ENCODE results near the gene RPL26. TPM values are rescaled to one million over a fixed set of nuclear protein-coding genes. Genes with fewer than 3 reads are reported as not detected.

The RPL26 gene
- total RNA-seq, 2 experiments from 2014 or later = 3,141 to 3,176 TPM

- intact Hi-C loops (cut with micrococcal nuclease) = no loop called here
- peaks cover 14% of the 10 kb centered on the region for H3K4me1 Mint-ChIP-seq (ENCODE audit: low read depth)
- H3K27me3 Mint-ChIP-seq = no peaks in the 10 kb centered on the region
- no peak overlapping the region for H3K4me3 Mint-ChIP-seq
- TF ChIP-seq, protein P1, sequence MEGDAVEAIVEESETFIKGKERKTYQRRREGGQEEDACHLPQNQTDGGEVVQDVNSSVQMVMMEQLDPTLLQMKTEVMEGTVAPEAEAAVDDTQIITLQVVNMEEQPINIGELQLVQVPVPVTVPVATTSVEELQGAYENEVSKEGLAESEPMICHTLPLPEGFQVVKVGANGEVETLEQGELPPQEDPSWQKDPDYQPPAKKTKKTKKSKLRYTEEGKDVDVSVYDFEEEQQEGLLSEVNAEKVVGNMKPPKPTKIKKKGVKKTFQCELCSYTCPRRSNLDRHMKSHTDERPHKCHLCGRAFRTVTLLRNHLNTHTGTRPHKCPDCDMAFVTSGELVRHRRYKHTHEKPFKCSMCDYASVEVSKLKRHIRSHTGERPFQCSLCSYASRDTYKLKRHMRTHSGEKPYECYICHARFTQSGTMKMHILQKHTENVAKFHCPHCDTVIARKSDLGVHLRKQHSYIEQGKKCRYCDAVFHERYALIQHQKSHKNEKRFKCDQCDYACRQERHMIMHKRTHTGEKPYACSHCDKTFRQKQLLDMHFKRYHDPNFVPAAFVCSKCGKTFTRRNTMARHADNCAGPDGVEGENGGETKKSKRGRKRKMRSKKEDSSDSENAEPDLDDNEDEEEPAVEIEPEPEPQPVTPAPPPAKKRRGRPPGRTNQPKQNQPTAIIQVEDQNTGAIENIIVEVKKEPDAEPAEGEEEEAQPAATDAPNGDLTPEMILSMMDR (IDR thresholded peaks at IDR 0.05) = no peak
- DNase-seq (no peak), ATAC-seq (no peak)
- POLR2A ChIA-PET = interaction anchor here (3.0 kb wide), 1 partner anchor 10 kb away, joined by 12 read pairs; no protein-coding TSS in a partner anchor
- no peaks in the 10 kb centered on the region for H3K9me3 Mint-ChIP-seq
- CTCF ChIA-PET = no interaction called here
- no peak overlapping the region for H3K27ac Mint-ChIP-seq
- H3K36me3 Mint-ChIP-seq (ENCODE audit: low read depth) = peaks cover 24% of the 10 kb centered on the region
Observed at GRCh38 chr17:8371786-8372185, 11.2 kb downstream of the RPL26 start.

DNA sequence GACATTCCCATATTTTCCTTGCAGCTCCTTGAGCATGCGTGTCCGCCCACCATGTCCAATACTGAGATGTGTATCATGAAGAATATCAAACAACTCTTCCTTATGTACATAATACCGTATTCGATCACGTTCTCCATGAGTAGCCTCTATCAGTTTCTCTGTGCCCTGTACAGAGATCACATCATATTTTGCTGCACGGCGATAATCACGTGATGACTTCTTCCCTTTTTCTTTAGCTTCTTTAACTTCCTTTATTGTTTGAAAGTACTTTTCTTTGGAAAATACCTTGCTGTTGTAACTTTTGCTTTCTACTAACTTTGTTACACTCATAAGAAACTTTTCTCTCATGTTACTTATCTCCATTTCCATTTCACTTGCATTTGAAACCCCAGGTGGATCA is 13.0 kb downstream of the RPL26 start:
- TF ChIP-seq, protein P1 (IDR thresholded peaks at IDR 0.05) = no peak
- intact Hi-C loops (cut with micrococcal nuclease) = no loop called here
- Mint-ChIP-seq H3K4me1 (ENCODE audit: low read depth) (peaks cover 2% of the 10 kb centered on the region), H3K27ac (peak overlapping the region; percentile 12), H3K27me3 (no peaks in the 10 kb centered on the region), H3K4me3 (no peak overlapping the region), H3K36me3 (ENCODE audit: low read depth) (peaks cover 9% of the 10 kb centered on the region), H3K9me3 (no peaks in the 10 kb centered on the region)
- POLR2A ChIA-PET = interaction anchor here (0.8 to 3.0 kb wide), 3 partner anchors 8 to 14 kb away, joined by 3 to 12 read pairs (median 5); no protein-coding TSS in a partner anchor
- ATAC-seq (no peak), DNase-seq (no peak)
- CTCF ChIA-PET = interaction anchor here (0.8 kb wide), 1 partner anchor 69 kb away, joined by 3 read pairs; no protein-coding TSS in a partner anchor

DNA sequence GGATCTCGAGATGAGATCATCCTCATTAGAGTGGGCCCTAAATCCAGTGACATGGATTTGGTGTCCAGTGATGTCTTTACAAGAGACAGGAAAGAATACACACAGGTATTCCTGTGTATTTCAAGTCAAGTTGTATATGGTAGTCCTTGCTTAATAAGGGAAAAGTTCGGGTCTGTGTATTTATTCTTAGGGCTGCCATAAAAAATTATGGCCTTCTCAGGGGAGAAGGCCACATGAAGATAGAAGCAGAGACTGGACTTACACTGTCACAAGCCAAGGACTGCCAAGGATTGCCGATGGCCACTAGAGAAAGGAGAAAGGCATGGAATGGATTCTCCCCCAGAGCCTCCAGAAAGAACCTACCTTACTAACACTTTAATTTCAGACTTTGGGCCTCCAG is 14.8 kb downstream of the RPL26 start:
- H3K36me3 Mint-ChIP-seq (ENCODE audit: low read depth) = peaks cover 6% of the 10 kb centered on the region
- DNase-seq (no peak), ATAC-seq (no peak)
- TF ChIP-seq, protein P1 (IDR thresholded peaks at IDR 0.05) = no peak
- intact Hi-C loops (cut with micrococcal nuclease) = no loop called here
- no peak overlapping the region for H3K27ac Mint-ChIP-seq
- H3K9me3 Mint-ChIP-seq = no peaks in the 10 kb centered on the region
- POLR2A ChIA-PET = interaction anchor here (2.0 kb wide), 1 partner anchor 10 kb away, joined by 5 read pairs; no protein-coding TSS in a partner anchor
- H3K4me3 Mint-ChIP-seq = no peak overlapping the region
- CTCF ChIA-PET = no interaction called here
- no peaks in the 10 kb centered on the region for H3K27me3 Mint-ChIP-seq
- no peaks in the 10 kb centered on the region for H3K4me1 Mint-ChIP-seq (ENCODE audit: low read depth)

DNA sequence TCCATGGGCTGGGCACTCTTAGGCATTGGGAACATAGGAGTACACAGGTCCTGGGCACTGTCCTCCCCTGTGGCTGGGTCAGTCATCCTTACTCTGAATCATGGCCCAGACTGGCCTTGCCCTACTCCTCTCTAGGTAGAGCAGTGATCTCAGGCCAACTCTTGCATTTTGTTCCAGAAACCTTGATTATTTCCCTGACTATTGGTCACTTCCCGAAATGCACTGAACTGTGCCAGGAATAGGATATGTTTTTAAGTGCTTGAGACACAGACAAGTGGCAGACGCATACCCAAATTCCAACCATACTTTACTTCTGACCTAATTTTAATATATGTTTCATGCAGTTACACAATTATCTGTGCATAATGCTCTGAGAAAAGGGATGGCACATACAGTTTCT is 16.8 kb downstream of the RPL26 start:
- H3K27me3 Mint-ChIP-seq = no peaks in the 10 kb centered on the region
- ChIA-PET CTCF (no interaction called here), POLR2A (interaction anchor here (0.6 to 1.0 kb wide), 2 partner anchors 8 to 10 kb away, joined by 3 to 4 read pairs; partner anchors contain the start of gene KRABD2)
- no peak overlapping the region for H3K4me3 Mint-ChIP-seq
- TF ChIP-seq, protein P1 (IDR thresholded peaks at IDR 0.05) = no peak
- ATAC-seq (no peak), DNase-seq (no peak)
- H3K4me1 Mint-ChIP-seq (ENCODE audit: low read depth) = no peaks in the 10 kb centered on the region
- no peak overlapping the region for H3K27ac Mint-ChIP-seq
- intact Hi-C loops (cut with micrococcal nuclease) = no loop called here
- H3K36me3 Mint-ChIP-seq (ENCODE audit: low read depth) = peaks cover 6% of the 10 kb centered on the region
- no peaks in the 10 kb centered on the region for H3K9me3 Mint-ChIP-seq

DNA sequence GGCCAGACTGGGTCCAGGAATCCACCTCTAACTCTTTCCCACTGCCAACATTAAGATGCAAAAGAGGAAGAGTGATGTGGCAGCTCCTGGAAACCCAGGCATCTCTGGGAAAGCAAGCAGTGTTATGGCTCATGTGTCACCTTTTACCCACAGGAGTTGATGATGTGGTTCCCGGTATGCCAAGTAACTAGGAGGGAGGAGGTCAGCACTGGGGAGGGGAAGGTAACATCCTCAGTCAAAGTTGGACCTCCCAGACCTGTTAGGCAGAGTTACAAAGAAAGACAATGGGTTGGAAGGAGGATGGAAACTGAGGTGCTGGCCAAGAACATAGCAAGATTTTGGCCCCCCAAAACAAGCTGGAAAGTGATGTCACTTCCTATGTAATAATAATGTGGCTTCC is 17.9 kb downstream of the RPL26 start:
- CTCF ChIA-PET = interaction anchor here (0.9 to 1.0 kb wide), 2 partner anchors 11 to 64 kb away, joined by 3 to 4 read pairs; partner anchors contain the start of gene KRABD2
- Mint-ChIP-seq H3K4me3 (no peak overlapping the region), H3K36me3 (ENCODE audit: low read depth) (peaks cover 6% of the 10 kb centered on the region), H3K4me1 (ENCODE audit: low read depth) (no peaks in the 10 kb centered on the region), H3K9me3 (no peaks in the 10 kb centered on the region), H3K27ac (no peak overlapping the region), H3K27me3 (no peaks in the 10 kb centered on the region)
- intact Hi-C loops (cut with micrococcal nuclease) = no loop called here
- ATAC-seq = no peak
- DNase-seq = no peak
- TF ChIP-seq, protein P1 (IDR thresholded peaks at IDR 0.05) = no peak
- POLR2A ChIA-PET = interaction anchor here (1.0 kb wide), 1 partner anchor 11 kb away, joined by 4 read pairs; the partner anchor contains the start of gene KRABD2

All from activated CD8-positive, alpha-beta T cell treated with anti-CD3 and anti-CD28 coated beads for 36 hours (primary cell).